GM18868 (cell line): Measurements from ENCODE around the gene INSIG1.

ENCODE experiments used
- ATAC-seq: cut with Tn5 transposase; IDR thresholded peaks from one replicate; pipeline ENCODE4 v1.9.1; 2021; ENCODE audit warnings: mild to moderate bottlenecking, moderate library complexity; ENCODE audit not compliant: unreplicated experiment

The INSIG1 gene

DNA sequence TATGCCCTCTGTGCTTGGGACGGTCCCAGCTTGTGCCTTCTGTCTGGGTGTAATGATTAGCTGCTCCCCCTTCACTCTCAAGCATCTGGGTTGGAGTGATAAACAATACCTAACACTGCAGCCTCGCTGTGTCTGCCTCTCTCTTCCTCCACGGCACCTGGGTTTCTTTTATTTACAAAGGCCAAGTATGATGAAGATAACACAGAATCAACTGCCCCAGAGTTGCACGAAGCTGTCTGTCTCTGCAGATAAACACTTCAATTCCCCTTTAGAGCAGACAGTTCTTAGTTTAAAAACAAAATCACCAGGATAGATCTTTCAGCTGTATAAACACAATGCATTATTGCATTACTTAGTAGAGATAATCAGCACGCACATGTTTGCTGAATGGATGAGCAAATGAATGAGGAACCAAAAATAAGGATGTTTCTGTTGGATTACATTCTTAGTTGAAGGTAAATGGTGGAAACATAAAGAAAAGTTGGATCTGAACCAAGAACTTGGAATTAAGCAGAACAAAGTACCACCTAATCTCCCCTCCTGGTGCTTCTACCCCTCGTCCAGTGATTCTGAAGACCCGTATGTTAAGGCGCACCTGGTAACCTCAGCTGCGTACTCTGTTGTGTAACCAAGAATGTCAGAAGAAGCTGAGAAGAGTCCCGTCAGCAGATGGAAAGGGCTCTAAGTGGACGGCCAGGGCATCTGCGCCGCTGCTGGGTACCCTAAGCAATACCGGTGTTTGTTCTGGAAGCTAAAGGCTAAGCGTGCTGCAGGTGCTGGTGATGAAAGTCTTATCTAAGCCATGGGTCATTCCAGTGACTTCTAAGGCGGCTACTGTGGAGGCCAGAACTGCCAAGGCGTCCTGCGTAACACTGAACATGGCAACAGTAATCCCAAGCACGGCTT lies 26.6 kb downstream of the INSIG1 start:
- no peak for ATAC-seq

DNA sequence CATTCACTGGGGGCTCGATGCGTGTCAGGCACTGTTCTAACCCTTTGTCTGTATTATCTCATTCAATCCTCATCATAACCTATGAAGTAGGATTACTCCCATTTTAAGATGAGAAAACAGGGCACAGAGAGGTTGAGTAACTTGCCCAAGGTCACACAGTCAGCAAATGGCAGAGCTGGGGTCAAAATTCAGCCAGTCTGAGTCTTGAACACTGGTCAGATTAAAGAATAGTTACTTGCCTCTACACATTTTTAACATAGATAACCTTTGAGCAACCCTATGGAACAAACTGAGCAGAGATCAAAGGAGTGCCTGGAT lies 27.2 kb downstream of the INSIG1 start:
- ATAC-seq = no peak

DNA sequence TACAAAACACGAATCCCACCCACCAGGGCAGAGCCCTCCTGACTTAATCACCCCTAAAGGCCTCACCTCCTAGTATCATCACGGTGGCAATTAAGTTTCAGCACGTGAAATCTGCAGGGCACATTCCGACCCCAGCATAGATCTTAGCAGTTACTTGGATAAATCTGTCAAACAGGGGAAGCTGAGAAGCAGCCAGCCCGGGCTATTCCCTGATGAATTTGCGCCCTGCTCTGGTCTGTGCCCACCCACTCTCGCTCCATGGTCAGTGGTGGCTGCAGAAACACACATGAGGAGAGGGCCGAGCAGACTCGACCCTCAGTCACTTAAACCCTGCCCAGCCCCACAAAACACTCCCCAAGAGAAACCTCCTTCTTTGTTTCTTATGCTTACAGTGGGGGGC lies 28.7 kb downstream of the INSIG1 start:
- no peak for ATAC-seq

DNA sequence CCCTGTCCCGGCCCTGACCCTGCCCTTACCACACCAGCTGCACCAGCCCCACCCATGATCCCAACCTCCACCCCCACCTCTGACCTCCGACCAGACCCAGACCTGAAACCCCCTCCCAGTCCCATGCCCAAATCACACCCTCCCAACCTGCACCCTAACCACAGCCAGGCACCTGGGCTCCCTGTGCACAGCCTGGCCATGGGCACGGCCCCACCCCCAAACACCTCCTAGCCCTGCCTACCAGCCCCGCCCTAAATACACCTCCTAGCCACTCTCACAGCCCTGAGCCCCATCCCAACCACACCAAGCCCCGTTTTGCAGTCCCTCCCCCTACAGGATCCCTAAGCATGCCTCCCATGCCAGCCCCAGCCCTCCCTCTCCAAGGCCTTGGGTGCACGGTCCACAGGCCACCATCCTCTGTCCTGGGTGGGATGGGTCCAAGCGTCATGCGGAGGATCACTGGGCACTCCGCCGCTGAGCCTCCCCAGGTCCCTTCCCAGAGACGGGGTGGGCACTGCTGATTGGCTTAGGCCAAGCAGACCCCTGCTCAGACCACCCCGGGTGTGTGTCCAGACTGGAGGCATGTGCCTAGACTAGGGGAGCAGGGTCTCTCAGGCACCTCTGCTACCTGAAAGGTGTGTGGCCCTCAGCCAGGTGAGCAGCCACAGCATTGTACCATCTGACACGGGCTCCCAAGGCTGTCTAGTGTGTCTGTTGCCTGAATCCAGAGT lies 30.1 kb downstream of the INSIG1 start:
- ATAC-seq = no peak

DNA sequence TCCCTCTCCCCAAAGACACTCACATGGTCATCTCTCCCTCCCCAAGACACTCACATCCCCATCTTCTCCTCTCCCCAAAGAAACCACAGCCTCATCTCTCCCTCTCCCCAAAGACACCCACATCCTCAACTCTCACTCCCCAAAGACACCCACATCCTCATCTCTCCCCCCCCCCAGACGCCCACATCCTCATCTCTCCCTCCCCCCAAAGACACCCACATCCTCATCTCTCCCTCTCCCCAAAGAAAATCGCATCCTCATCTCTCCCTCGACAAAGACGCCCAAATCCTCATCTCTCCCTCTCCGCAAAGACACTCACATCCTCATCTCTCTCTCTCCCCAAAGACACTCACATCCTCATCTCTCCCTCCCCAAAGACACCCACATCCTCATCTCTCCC lies 31.5 kb downstream of the INSIG1 start:
- no peak for ATAC-seq

DNA sequence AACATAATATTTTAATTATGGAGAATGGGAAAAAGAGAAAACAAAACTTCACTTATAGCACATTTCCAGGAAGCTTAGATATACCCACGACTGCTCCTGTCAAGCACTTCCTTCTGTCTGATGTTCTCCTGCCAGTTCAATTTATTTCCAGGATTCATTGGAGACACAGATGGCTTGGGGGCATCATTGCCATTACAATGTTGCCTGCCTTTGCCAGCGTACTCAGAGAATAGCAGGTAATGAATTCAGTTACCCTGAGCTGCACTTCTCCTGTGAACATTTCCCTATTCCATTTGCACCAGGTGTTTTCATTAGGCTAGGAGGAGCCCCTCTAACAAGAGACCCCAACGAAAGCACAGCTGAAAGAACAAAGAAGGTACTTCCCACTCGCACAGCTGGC lies 33.7 kb downstream of the INSIG1 start:
- no peak for ATAC-seq

DNA sequence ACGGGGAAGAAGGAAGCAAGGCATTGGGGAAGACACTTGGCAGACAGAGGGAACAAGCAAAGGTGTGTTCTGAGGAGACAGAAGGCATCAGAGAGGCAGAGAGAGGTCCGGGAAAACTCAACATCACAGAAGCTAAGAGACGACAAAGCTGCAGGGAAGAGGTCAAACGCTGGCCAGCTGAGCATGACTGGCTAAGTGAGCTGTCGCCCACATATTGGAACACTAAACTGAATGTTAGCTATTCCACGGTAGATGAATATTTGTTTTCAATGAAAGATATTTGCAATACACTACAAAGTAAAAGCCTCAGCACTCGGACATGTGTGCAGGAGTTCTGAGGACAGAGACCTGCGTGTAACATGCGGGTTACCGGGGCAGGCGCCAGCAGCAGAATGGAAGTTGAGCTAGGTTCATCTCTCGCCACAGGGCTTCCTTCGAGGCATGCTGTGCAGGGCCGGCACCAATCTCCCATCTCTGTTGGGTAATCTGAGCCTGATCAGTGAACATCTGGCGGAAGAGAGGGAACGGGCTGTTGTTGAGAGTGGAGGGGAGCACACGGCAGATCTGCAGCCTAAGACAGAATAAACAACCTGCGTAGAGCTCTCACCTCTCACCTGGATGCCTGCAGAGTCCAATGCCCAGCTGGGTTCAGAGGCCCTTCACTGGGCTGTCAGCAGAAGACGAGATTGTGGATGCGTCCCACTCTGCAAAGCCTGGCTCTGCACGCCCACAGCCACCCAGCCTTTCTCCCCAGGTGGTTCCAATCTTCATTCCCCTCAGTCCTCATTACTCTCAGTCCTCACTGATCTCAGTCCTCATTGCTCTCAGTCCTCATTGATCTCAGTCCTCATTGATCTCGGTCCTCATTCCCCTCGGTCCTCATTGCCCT lies 35.9 kb downstream of the INSIG1 start:
- ATAC-seq = no peak

DNA sequence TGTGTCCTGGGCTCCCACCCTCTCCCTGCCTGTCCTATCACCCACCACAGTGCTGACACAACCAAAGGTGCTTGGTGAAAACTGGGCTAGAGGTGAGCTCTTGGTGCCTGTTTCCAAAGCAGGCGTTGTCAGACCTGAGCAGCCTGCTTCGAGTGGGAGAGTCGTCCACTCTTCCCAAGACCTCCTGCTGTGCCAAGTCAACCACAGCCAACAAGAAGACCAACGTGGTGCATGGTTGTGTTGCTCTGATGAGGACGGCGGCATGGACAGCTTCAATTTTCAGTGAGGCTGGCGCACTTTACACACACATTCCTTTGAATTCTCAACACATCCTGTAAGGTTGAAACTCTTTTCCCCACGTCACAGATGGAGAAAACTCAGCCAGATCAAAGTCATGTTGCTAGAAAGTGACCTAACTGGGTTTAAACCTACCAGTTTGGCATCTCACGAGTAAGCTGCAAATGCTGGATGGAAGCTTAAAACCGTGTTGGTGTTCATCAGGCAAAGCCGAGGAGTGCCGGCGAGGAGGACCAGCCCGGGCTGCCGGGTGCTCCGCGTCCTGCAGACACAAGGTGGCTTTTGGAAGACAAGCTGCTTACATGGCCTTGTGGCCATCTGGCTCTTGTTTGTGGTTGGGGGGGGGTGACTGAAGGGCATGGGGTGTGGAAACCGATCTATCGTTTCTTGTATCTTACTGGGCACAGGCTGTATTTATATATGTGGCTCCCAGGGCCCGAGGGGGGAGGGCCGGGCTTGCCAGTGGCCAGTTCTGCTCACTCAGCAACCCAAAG lies 39.3 kb downstream of the INSIG1 start:
- ATAC-seq = no peak

DNA sequence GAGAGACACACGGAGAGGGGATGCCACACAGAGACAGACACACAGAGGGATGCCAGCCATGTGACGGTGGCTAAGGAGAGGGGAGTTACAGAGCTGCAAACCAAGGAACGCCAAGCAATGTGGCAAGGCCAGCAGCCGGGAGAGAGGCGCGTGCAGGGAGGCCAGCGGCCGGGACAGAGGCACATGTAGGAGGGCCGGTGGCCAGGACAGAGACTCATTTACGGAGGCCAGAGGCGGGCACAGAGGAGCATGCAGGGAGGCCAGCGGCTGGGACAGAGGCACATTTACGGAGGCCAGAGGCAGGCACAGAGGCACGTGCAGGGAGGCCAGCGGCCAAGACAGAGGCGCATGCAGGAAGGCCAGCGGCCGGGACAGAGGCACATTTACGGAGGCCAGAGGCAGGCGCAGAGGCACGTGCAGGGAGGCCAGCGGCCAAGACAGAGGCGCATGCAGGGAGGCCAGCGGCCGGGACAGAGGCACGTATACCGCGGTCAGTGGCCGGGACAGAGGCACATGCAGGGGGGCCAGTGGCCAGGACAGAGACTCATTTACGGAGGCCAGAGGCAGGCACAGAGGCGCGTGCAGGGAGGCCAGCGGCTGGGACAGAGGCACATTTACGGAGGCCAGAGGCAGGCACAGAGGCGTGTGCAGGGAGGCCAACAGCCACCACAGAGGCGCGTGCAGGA lies 40.4 kb downstream of the INSIG1 start:
- ATAC-seq = no peak

DNA sequence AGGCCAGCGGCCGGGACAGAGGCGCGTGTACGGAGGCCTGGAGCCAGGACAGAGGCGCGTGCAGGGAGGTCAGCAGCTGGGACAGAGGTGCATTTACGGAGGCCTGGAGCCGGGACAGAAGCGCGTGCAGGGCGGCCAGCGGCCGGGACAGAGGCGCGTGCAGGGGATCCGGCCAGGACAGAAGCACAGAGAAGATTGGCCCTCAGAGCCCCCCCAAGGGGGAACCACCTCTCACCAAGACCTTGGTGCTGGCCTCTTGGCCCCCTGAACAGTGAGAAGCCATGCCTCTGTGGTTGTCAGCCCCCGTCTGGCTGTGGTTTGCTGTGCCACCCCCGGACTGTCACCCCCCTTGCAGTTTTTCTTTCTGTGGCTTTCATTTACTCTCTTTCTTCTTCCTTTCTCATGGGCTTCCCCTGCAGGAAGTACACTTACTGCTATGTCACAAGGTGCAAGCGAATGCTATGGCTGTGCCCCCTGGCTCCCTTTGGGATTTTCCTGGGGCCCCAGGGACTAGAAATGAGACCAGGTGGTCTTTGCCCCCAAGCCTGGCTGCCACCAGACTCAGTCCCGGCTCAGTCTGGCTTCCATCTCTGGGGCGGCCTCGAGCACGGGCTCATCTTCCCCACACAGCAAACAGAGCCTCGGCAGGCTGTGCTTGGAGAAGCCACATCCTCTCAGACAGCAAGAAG lies 41.1 kb downstream of the INSIG1 start:
- ATAC-seq = peak; percentile 73

DNA sequence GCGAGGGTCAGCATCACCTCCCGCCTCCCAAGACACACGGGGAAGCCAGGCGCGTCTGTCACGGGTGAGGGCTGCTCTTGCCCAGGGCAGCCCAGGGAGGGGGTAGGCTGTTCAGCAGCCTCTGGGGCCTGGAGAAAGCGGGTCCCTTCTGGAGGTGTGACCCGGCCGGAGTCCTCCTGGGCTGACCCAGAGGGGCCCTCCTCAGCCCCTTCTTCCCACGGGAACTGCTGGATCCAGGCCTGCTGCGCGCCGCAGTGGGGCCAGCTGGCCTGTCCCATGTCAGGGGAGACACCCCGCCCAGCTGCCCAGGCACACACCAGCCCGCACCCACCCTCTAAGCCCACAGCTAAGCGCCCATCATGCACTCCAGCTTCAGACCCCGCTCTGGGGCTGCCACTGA lies 41.8 kb downstream of the INSIG1 start:
- no peak for ATAC-seq

DNA sequence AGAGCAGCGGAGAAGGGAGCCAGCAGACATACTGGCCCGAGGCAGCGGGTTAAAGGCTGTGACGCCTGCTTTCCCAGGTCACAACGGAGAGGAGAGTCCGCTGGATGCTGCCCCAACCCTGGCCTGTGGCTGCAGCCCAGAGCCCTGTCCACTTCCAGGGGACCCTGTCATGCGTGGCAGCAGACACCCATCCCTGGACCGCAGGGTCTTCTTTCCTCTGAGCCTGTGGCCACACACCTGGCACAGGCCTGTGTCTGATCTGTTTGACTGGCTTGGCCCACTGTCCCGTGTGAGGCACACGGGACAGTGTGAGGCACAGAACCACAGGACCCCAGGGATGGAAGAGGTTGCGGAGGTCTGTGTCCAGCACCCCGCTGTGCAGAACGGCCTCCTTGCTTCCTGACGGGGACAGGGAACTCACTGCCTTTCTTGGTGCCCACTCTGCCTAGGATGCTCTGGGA lies 42.4 kb downstream of the INSIG1 start:
- ATAC-seq = no peak

DNA sequence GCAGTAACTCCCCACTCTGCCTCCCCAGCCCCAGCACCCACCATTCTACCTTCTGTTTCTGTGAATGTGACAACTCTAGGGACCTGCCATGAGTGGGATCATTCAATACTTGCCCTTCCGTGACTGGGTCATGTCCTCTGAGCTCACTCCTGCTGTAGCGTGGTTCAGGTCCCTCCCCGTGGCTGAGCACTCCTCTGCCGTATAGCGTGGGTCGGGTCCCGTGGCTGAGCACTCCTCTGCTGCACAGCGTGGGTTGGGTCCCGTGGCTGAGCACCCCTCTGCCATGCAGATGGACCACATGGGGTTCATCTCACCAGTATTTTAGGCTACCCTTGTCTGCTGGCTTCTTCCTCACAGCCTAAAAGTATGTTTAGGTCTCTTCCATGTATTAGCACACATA lies 43.0 kb downstream of the INSIG1 start:
- ATAC-seq = no peak

DNA sequence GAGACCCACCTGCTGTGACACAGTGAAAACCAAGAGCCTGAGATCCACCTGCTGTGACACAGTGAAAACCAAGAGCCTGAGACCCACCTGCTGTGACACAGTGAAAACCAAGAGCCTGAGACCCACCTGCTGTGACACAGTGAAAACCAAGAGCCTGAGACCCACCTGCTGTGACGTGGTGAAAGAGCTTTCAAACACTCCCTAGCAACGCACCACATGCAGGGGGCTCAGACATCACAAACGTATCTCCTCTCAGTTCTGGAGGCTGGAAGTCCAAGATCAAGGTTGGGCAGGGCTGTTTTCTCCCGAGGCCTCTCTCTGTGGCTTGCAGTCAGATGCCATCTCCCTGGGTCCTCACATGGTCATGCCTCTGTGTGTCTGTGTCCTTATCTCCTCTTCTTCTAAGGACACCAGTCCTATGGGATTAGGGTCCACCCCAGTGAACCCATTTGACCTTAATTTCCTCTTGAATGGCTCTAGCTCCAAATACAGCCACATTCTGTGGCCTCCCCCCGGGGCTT lies 43.8 kb downstream of the INSIG1 start:
- ATAC-seq = no peak

DNA sequence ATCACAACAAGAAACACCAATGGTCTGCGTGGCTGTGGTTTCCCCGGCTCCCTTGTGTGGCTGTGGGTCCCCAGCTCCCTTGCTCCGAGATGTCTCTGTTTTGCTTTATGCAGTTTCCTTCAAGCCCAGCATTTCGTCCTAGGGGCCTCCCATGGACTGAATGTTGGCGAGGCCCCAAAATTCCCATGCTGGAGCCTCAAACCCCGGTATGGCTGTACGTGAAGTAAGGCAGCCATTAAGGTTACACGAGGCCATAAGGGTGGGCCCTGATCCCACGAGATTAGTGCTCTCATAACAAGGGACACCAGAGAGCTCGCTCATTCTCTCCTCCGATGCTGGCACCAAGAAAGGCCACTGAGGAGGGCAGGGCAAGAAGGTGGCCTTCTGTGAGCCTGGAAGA lies 44.6 kb downstream of the INSIG1 start:
- ATAC-seq = no peak

DNA sequence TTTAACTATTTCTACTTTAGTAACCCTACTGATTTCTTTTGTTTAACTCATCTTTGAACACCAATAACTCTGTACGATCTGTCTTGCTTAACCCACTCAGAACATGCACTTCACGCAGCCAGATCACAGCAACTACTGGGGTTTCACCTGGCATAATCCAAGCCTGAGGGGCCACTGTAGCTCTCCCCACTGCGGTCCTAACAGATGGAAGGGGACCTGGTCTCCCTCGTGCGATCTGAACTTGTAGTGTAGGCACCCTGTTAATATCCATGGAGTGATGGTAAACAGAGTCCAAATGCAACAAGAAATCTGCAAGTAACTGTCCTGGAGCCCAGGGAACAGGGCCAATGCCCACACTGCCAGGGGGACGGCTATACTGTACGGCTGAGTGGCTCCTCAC lies 45.5 kb downstream of the INSIG1 start:
- no peak for ATAC-seq

DNA sequence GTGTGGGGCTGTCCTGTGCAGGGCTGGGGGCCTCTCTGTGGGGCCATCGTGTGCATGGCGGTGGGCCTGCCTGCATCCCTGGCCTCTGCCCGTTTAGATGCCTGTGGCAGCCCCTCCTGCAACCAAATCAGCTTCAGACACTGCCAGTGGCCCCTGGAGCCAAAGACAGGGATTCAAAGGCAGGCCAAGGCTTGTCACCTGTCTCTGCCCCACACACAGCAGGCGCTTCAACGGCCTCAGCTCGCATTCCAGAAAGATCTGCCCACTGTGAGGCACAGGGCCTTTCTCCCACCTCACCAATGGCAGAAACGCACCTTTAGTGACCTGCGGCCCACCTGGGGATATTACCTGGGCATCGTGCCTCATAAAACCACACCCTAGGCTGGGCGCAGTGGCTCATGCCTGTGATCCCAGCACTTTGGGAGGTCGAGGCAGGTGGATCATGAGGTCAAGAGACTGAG lies 46.0 kb downstream of the INSIG1 start:
- no peak for ATAC-seq

DNA sequence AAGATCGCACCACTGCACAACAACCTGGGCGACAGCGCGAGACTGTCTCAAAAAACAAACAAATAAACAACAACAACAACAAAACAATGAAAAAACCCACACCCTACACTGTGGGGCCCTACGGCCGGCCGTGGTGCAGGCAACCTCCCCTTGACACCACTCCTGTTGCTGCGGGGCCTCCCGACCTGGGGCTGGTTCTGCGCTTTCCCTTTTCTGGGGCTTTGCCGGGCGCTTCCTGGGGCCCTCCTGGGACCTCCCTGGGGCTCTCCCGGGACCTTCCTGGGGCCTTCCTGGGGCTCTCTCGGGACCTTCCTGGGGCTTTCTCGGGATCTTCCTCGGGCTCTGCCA lies 46.6 kb downstream of the INSIG1 start:
- peak; percentile 40 for ATAC-seq
